GM18511 (cell line): Measurements from ENCODE around the gene RTL9.
"Not testable (repeated sequence)": the region's sequence is repeated elsewhere in the genome, so short reads cannot be mapped to it uniquely, and the experiment has no call there.

Experiments used
- ATAC-seq: cut with Tn5 transposase; IDR thresholded peaks from one replicate; pipeline ENCODE4 v1.9.1; 2021; ENCODE audit warnings: mild to moderate bottlenecking, moderate library complexity; ENCODE audit not compliant: unreplicated experiment

The RTL9 gene

GRCh38 chrX:110358548-110358947, at the start of gene RTL9:
Gene RTL9 (plus strand): TSS chrX:110358848. CDS start chrX:110450618, 91,770 bp downstream.
- no peak for ATAC-seq

GRCh38 chrX:110310000-110310790, 48.5 kb upstream of the RTL9 start:
- peak; percentile 18 for ATAC-seq

DNA sequence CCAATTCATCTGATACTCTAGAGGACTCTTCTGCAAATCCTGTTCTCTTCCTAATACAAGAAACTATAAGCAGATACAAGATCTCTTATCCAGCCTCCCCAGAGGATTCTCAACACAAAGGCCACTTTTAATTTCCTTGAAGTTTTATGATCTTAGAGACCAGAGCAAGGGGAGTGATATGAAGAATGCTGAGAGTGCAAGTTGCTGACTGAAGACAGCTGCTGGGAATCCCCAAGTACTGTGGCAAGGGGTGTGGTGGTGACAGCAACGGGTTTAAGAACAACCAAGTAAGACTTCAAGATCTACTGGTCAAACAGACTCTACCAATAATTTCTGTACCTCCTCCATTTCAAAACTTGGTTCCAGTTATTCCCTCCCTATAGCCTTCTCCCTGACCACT, 47.8 kb upstream of the RTL9 start:
- peak; percentile 85 for ATAC-seq

DNA sequence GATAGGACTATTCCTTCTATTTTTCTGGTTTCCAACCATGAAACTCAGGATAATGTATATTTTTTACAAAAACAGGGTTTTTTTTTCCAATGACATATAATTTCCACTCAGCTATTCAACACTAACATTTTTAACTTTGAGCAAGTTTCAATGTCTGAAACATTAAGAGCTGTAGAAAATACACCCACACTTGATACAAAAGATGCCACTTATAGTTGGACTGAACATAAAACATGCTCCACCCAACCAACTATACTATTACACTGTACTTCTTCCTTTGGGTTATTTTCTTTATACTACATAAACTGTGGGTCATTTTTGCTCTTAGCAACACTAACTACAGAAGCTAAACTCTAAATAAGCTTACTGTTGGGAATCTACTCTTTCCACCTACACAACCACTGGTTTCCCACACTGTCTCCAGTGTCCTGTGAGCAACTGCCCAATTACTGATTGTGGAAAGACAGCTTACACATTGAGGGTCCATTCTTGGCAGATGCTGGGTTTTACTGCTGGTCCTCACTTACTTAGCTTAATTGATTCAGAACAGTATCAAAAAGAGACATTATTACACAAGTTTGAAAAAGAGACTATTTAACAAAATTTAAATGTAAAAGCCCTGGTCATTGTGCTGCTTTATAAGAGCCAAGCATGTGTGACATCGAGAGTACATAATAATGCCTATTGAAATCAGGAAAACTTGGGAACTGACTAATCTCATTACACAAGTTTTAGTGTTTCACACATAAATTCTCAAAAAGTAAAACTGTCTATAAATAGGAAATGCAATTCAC, 47.0 kb upstream of the RTL9 start:
- ATAC-seq: no peak

GRCh38 chrX:110315551-110315950, 43.1 kb upstream of the RTL9 start:
- peak; percentile 32 for ATAC-seq

DNA sequence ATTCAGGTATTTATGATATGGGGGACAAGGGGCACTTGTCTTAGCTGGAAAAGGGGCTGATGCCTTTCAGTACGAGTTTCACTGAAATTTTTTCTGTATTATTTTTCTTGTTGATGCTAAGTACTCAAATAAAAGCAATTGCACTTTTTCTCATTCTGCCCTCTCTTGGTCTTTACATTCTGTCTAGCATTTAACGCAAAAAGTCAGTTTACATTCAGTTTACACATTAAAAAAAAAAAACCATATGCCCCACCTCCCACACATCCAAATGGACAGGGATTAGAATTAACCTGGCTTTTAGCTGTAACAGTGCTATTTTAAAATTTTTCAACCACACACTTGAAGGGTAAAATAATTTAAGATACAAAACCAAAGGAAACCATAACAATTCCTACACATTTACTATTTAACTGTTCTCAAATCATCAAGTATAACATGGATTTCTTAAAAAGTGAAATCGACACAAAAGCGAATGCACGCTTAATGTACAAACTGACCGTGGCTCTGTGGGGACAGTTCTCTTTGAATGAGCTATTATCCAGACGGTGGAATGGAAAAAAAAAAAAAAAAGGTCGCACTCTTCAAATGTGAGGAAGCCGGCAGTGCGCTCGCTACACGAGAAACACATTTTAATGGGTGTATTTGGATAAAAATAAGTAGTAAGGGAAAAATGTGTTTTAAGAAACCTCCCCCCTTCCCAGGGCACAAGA, 42.1 kb upstream of the RTL9 start:
- ATAC-seq: no peak

- ATAC-seq: peak; percentile 25
Observed at GRCh38 chrX:110317061-110317819, 41.4 kb upstream of the RTL9 start.

DNA sequence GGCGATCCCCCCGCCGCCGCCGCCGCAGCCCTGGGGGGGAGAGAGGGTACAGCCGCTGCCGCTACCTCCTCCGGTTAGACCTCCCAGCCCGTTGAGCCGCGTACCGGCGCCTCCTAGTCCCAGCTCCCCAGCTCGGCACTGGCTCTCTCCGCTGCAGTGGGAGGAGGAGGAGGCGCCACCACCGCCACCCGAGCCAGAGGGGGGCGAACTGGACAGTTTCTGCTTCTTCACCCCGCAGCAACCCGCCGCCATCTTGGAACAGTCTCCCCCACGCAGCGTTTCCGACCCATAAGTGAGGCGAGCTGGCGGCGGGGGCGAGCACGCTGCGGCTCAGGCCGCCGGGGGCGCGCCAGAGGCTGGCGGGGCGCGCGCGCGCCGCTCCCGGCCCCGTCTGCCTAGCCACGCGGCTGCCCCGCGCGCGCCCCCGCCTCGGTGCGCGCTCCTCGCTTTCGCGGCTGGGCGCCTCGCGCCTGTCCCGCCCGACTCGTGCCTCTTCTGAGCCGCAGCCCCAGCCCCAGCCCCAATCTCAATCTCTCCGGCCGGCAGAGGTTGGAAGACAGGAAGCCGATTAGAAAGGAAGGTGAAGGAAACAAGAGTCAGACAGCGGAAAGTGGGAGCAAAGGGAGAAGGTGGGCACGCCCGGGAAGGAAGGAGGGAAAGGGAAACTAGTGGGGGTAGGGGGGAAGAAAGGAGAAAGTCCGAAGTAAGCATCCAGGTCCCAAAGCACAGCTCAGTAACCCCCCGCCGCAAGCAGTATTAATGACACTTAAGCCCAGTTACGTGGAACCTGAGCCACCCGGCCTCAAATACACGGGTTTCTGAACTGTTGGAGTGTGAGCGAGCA, 40.6 kb upstream of the RTL9 start, which contains the start of gene AMMECR1:
AMMECR1 (minus strand) TSS at position 266 of the 844 bp plus-strand sequence; CDS start at position 252, 14 bp downstream.
- peak; percentile 76 for ATAC-seq

DNA sequence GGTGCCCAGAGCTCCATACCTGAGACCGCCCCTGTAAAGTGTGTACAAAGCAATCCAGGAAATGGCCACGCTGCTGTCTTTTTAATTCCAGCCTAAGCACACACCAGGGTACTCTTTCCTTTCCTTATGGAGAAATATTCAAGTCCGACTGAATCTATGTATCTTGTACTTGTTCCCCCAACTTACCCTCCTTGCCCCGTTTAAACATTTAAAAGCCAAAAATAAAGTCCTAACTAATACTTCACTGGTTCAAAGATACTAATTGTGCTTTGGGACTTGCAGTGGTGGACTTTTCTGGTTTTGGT, 40.0 kb upstream of the RTL9 start:
- ATAC-seq: peak; percentile 26

DNA sequence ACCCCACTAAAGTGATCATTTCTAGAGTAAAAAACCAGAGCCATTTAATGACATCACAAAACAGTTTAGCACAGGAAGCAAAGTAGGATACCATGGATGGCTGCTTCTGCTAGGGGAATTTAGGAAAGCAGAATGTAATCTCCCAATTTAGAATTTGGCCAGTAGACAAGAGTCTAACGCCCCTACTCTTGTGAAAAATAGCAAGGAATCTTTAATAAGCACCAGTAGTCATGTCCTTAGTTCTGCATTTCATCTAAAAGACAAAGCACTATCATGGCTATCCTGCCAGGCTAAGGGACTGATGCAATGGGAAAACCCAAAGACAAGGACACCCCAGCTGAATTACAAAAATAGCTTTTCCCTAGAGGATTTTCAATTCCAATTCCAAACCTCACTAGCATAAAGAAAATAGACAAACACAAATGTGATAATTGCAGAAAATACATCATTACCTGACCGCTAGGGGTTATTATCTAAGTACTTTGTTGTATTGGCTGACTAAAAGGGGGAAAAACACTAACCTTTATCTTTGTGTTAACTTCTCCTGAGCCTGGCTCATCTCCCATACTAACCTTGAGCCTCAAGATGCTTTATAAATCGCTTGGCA, 38.2 kb upstream of the RTL9 start:
- no peak for ATAC-seq

DNA sequence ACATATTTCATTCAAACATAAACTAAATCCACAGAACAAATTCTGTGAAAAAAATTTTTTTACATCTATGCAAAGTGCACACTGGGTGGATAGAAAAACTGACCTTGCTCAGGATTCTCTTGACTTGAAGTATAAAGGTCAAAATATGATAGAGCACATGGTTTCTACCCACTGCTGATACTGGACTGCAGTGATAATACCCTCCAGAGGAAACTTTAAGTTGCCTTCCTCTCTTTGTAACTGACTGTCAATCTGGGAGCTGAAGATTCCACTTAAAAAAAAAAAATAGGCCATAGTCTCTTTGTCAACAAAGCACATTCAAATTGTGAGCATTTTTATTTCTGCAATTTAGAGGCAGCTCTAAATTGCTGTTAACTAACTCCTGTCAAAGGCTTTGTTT, 37.6 kb upstream of the RTL9 start:
- no peak for ATAC-seq

DNA sequence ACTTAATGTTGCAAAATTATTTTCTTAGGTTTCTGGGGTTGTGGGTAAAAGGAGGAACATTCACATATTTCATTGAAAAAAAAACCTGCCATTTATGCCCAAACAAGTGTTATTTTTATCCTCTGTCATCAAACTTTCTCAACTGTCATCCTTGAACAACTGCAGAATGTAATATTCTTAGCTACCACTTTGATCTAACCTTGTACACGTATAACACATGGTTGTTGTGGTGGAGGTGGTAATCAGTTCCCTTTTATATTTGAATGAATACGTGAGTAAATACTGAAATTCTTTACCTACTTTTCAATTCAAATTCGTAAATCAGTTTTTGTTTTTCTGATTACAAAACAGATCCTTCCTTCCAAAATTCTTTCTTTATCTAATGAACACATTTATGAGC, 37.0 kb upstream of the RTL9 start:
- ATAC-seq: no peak

DNA sequence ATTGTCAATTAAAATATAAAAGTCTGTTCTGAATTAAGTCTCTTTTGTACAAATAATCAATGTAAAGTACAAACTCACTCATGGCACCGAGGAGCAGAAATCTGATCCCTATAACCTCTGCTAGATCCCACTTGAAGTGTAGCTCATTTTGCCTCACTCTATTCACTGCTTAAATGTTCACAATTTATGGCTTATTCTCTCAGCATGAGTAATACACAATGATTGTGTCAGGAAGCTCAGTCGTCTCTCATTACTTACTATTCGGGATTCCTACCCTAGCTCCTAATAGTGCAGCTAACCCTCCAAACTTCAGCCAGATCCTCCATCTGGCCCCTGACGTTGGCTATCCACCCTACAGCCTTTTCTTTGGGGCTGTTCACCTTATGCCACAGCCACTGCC, 36.0 kb upstream of the RTL9 start:
- ATAC-seq: no peak

DNA sequence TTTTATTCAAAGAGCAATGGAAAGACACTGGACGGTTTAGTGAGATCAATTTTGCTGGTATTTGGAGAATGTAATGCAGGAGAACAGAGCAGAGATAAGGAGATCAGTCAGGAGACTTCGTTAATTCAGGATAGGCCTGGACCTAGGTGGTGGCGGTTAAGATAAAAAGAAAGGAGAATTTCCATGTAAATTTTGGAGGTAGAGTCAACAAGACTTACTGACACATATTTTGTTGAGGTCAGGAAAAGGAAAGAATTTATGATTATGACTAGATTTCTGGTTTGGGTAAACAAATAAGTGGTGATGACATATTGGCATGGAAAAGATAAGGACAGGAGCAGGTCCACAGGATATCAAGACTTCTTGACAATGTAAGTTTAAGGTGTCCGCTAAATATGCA, 31.9 kb upstream of the RTL9 start:
- ATAC-seq: no peak

GRCh38 chrX:110327336-110327735, 31.3 kb upstream of the RTL9 start:
- ATAC-seq: no peak

GRCh38 chrX:110328613-110329012, 30.0 kb upstream of the RTL9 start:
- ATAC-seq: not testable (repeated sequence)

- peak; percentile 58 for ATAC-seq
Observed at GRCh38 chrX:110331444-110332030, 27.1 kb upstream of the RTL9 start.

DNA sequence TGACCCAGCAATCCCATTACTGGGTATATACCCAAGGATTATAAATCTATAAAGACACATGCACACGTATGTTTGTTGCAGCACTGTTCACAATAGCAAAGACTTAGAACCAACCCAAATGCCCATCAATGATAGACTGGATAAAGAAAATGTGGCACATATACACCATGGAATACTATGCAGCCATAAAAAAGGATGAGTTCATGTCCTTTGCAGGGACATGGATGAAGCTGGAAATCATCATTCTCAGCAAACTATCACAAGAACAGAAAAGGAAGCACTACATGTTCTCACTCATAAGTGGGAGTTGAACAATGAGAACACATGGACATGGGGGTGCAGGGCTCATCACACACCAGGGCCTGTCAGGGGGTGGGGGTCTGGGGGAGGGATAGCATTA, 25.2 kb upstream of the RTL9 start:
- ATAC-seq: not testable (repeated sequence)

GRCh38 chrX:110338935-110339334, 19.7 kb upstream of the RTL9 start:
- ATAC-seq: no peak
